Measurements from ENCODE around the gene SLC6A18.

The SLC6A18 gene

DNA sequence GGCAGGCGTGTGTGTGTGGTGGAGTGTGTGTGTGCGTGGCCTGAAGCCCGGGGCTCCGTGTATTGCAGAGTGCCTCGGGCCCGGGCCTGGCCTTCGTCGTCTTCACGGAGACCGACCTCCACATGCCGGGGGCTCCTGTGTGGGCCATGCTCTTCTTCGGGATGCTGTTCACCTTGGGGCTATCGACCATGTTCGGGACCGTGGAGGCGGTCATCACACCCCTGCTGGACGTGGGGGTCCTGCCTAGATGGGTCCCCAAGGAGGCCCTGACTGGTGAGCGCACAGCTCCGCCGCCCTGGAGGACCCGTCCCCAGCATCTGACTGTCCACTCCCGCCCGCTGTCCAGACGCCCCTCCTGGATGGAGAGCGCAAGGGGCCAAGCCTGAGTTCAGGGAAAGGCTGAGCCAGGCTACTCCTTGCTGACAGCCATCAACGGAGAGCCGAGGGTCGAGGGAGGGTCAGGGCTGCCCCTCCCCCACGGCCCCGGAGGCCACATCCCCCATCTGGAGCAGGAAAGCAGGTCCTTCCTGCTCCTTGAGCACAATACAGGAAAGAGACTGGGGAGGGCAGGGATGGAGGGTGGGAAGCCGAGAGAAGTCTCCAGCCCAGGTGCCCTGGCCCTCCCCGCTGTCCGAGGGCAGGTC lies 18.4 kb downstream of the SLC6A18 start:
- no peak overlapping the region for H3K4me3 ChIP-seq (ENCODE audit: low read depth, low read length)
- no peak overlapping the region for H3K27ac ChIP-seq (ENCODE audit: extremely low read depth, low read depth, low read length)
- H3K9me3 ChIP-seq (ENCODE audit: control insufficient read depth, insufficient read depth, low read depth, low read length): no peaks in the 10 kb centered on the region
- ChIA-PET CTCF (no interaction called here), POLR2A (no interaction called here)
- no peaks in the 10 kb centered on the region for H3K4me1 ChIP-seq (ENCODE audit: control insufficient read depth, insufficient read depth, low read length)
- H3K36me3 ChIP-seq (ENCODE audit: control insufficient read depth in 2 of 2, insufficient read depth in 1 of 2, low read length in 2 of 2): no peaks in the 10 kb centered on the region
- no peak for TF ChIP-seq ZSCAN16 (tag by site-specific recombination; IDR thresholded peaks at IDR 0.05)
- TF ChIP-seq ZNF473 (tag by site-specific recombination; IDR thresholded peaks at IDR 0.05): no peak
- no peak for TF ChIP-seq PRDM1 (tag by site-specific recombination; IDR thresholded peaks at IDR 0.05)
- TF ChIP-seq KLF10 (tag by site-specific recombination; IDR thresholded peaks at IDR 0.05): no peak
- no peak for TF ChIP-seq ZNF335 (tag by site-specific recombination; conservative IDR thresholded peaks at IDR 0.05)
- no peak for TF ChIP-seq ZBTB48 (tag by site-specific recombination; IDR thresholded peaks at IDR 0.05)
- TF ChIP-seq GLIS2 (tag by site-specific recombination; IDR thresholded peaks at IDR 0.05): no peak
- no peak for TF ChIP-seq ZNF155 (tag by site-specific recombination; IDR thresholded peaks at IDR 0.05)
- no peak for TF ChIP-seq ZNF704 (tag by site-specific recombination; IDR thresholded peaks at IDR 0.05)
- no peak for TF ChIP-seq ZNF239 (tag by site-specific recombination; IDR thresholded peaks at IDR 0.05)
- TF ChIP-seq MYNN (tag by site-specific recombination; IDR thresholded peaks at IDR 0.05; ENCODE audit: borderline replicate concordance): no peak
- TF ChIP-seq ZNF184 (tag by site-specific recombination; IDR thresholded peaks at IDR 0.05): no peak
- no peak for TF ChIP-seq ZNF560 (tag by site-specific recombination; IDR thresholded peaks at IDR 0.05; ENCODE audit: borderline replicate concordance)
- no peak for TF ChIP-seq ZNF610 (tag by site-specific recombination; IDR thresholded peaks at IDR 0.05; ENCODE audit: borderline replicate concordance)
- TF ChIP-seq, protein P1, sequence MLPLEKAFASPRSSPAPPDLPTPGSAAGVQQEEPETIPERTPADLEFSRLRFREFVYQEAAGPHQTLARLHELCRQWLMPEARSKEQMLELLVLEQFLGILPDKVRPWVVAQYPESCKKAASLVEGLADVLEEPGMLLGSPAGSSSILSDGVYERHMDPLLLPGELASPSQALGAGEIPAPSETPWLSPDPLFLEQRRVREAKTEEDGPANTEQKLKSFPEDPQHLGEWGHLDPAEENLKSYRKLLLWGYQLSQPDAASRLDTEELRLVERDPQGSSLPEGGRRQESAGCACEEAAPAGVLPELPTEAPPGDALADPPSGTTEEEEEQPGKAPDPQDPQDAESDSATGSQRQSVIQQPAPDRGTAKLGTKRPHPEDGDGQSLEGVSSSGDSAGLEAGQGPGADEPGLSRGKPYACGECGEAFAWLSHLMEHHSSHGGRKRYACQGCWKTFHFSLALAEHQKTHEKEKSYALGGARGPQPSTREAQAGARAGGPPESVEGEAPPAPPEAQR (tag by site-specific recombination; IDR thresholded peaks at IDR 0.05): no peak
- TF ChIP-seq ZFP69B (tag by site-specific recombination; IDR thresholded peaks at IDR 0.05): no peak
- no peak for TF ChIP-seq ZNF521 (tag by site-specific recombination; IDR thresholded peaks at IDR 0.05)
- TF ChIP-seq EGR2 (tag by site-specific recombination; IDR thresholded peaks at IDR 0.05; ENCODE audit: low read depth): no peak

GRCh38 chr5:1244255-1244654 lies 19.1 kb downstream of the SLC6A18 start:
- ChIA-PET POLR2A (no interaction called here), CTCF (no interaction called here)
- Histone ChIP-seq H3K9me3 (ENCODE audit: control insufficient read depth, insufficient read depth, low read depth, low read length) (no peaks in the 10 kb centered on the region), H3K27ac (ENCODE audit: extremely low read depth, low read depth, low read length) (no peak overlapping the region), H3K4me3 (ENCODE audit: low read depth, low read length) (no peak overlapping the region), H3K36me3 (ENCODE audit: control insufficient read depth in 2 of 2, insufficient read depth in 1 of 2, low read length in 2 of 2) (no peaks in the 10 kb centered on the region), H3K4me1 (ENCODE audit: control insufficient read depth, insufficient read depth, low read length) (no peaks in the 10 kb centered on the region)
- no peak for TF ChIP-seq ZNF175 (tag by site-specific recombination; IDR thresholded peaks at IDR 0.05)
- TF ChIP-seq, protein P2, sequence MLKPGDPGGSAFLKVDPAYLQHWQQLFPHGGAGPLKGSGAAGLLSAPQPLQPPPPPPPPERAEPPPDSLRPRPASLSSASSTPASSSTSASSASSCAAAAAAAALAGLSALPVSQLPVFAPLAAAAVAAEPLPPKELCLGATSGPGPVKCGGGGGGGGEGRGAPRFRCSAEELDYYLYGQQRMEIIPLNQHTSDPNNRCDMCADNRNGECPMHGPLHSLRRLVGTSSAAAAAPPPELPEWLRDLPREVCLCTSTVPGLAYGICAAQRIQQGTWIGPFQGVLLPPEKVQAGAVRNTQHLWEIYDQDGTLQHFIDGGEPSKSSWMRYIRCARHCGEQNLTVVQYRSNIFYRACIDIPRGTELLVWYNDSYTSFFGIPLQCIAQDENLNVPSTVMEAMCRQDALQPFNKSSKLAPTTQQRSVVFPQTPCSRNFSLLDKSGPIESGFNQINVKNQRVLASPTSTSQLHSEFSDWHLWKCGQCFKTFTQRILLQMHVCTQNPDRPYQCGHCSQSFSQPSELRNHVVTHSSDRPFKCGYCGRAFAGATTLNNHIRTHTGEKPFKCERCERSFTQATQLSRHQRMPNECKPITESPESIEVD (tag by site-specific recombination; IDR thresholded peaks at IDR 0.05): no peak
- no peak for TF ChIP-seq ZNF155 (tag by site-specific recombination; IDR thresholded peaks at IDR 0.05)
- no peak for TF ChIP-seq AEBP2 (tag by site-specific recombination; IDR thresholded peaks at IDR 0.05; ENCODE audit: borderline replicate concordance)
- no peak for TF ChIP-seq ZNF335 (tag by site-specific recombination; conservative IDR thresholded peaks at IDR 0.05)
- TF ChIP-seq, protein P3, sequence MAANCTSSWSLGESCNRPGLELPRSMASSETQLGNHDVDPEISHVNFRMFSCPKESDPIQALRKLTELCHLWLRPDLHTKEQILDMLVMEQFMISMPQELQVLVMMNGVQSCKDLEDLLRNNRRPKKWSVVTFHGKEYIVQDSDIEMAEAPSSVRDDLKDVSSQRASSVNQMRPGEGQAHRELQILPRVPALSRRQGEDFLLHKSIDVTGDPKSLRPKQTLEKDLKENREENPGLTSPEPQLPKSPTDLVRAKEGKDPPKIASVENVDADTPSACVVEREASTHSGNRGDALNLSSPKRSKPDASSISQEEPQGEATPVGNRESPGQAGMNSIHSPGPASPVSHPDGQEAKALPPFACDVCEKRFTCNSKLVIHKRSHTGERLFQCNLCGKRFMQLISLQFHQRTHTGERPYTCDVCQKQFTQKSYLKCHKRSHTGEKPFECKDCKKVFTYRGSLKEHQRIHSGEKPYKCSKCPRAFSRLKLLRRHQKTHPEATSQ (tag by site-specific recombination; IDR thresholded peaks at IDR 0.05): no peak
- no peak for TF ChIP-seq ZNF292 (tag by site-specific recombination; IDR thresholded peaks at IDR 0.05; ENCODE audit: borderline replicate concordance, low read depth)
- no peak for TF ChIP-seq ZNF704 (tag by site-specific recombination; IDR thresholded peaks at IDR 0.05)
- TF ChIP-seq HOXD13 (CRISPR knock-in tag; IDR thresholded peaks at IDR 0.05; ENCODE audit: borderline replicate concordance): no peak
- TF ChIP-seq ZNF510 (tag by site-specific recombination; IDR thresholded peaks at IDR 0.05; ENCODE audit: insufficient replicate concordance): no peak
- no peak for TF ChIP-seq ZNF433 (tag by site-specific recombination; IDR thresholded peaks at IDR 0.05; ENCODE audit: low read depth)
- no peak for TF ChIP-seq FEZF1 (tag by site-specific recombination; IDR thresholded peaks at IDR 0.05)
- TF ChIP-seq YY1 (tag by site-specific recombination; IDR thresholded peaks at IDR 0.05): no peak
